GM10847 (cell line): ENCODE measurements around the gene NOC2L.

ENCODE experiments used
- POLR2A ChIP-seq: IDR thresholded peaks from 2 replicates; pipeline ENCODE4 v1.6.1; 2011; ENCODE audit not compliant: insufficient read length; ENCODE audit errors: extremely low read depth

Gene NOC2L

GRCh38 chr1:923991-924655 is 34.9 kb downstream of the NOC2L start:
- TF ChIP-seq POLR2A: no peak

GRCh38 chr1:923131-923990 is 35.7 kb downstream of the NOC2L start, which contains the start of gene SAMD11:
SAMD11 (plus strand) TSS chr1:923923; CDS start chr1:924432, 509 bp downstream.
- TF ChIP-seq POLR2A: no peak

- no peak for TF ChIP-seq POLR2A
Measured at GRCh38 chr1:921011-921837, 37.8 kb downstream of the NOC2L start.

DNA sequence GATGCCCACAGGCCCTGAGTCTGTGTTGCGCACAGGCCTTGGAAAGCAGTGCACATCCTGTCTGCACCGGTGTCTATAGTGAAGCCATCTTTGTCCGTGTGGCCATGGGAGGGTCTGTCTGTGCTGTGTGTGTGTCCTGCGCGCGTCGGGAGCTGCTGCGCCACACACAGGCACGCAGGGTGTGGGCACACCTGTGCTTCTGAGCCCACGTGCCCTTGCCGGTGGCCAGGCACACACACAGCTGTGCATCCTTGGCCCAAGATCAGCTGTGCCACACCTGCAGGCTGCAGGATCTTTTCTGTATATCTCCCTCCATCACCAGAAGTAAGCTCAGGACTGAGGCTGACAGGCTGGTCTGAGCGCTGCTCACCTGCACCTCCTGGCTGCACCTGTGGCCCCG is 38.5 kb downstream of the NOC2L start:
- TF ChIP-seq POLR2A: no peak

- no peak for TF ChIP-seq POLR2A
Measured at GRCh38 chr1:920010-920409, 39.0 kb downstream of the NOC2L start.

DNA sequence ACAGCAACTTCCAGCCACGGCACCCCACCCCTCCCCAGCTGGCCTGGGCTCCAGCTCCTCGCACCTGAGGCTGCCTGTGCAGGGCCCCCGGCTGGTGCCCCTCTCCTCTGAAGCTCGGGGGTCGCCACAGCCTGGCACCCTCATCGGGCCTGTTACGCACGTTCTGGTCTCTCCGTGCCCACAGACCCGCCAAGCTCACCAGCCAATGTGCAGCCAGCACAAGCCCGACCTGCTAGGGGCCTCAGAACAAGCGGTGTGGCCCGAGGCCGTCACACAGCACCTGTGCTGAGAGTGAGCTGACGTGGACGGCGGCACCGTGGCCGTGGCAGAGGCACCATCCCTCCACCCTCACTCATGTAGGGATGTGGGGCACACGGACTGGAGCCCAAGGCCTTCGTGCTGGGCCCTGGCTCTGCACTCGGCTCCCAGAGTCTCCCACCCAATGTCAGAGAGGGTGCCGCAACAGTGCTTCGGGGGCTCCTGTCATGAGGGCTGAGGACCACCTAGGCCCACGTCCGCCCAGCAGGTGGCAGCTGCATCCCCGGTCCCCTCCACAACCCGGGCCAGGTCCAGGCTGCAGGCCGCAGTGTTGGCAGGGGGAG is 39.7 kb downstream of the NOC2L start:
- no peak for TF ChIP-seq POLR2A

GRCh38 chr1:918843-919242 is 40.2 kb downstream of the NOC2L start:
- no peak for TF ChIP-seq POLR2A

DNA sequence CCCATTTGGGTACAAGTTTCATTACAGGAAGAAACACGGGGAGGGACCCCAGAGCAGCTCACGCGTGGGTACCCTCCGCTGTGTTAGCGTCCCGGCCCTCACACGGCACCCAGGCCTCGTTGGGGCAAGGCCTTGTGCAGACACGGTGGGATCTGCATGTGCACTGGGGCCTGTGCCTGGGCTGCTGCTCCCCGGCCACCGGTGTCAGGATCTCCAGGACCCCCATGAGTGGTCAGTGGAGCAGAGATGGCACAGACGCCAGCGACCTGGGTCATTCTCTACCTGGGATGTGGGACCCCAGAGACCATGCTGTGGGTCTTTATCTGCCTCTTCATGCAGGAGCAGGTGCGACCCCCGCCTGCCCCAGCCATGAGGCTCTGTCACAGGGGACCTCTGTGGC is 40.7 kb downstream of the NOC2L start:
- TF ChIP-seq POLR2A: no peak

DNA sequence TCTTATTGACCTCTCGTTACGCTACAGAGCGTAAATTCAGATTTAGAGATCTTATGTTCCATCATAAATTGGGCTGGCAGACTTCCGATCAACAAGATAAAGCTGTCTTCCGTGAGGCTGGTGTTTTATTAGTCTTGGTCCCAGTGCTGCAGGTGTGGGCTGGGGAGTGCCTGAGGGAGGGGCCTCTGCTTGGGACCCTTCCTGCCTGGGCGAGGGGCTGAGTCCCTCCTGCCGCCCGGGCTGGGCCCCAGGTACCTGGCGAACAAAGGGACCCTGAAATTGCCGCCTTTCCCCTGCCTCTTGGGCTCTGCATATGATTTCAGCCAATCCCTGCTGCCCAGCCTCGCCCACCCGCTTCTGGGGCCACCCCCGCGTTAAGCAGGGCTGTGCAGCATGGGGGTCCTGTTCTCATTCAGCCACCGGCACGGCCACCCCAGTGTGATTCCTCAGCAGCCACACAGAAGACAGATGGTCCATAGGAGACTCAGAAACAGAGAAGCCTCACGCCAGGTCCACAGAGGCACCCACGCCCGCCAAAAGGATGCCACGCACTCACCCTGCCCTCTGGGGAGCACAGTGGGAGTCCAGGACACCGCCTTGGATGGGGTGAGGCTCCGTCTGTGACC is 41.5 kb downstream of the NOC2L start:
- TF ChIP-seq POLR2A: no peak

- TF ChIP-seq POLR2A: no peak
Measured at GRCh38 chr1:917076-917459, 42.0 kb downstream of the NOC2L start.

- no peak for TF ChIP-seq POLR2A
Measured at GRCh38 chr1:916173-917075, 42.6 kb downstream of the NOC2L start.

DNA sequence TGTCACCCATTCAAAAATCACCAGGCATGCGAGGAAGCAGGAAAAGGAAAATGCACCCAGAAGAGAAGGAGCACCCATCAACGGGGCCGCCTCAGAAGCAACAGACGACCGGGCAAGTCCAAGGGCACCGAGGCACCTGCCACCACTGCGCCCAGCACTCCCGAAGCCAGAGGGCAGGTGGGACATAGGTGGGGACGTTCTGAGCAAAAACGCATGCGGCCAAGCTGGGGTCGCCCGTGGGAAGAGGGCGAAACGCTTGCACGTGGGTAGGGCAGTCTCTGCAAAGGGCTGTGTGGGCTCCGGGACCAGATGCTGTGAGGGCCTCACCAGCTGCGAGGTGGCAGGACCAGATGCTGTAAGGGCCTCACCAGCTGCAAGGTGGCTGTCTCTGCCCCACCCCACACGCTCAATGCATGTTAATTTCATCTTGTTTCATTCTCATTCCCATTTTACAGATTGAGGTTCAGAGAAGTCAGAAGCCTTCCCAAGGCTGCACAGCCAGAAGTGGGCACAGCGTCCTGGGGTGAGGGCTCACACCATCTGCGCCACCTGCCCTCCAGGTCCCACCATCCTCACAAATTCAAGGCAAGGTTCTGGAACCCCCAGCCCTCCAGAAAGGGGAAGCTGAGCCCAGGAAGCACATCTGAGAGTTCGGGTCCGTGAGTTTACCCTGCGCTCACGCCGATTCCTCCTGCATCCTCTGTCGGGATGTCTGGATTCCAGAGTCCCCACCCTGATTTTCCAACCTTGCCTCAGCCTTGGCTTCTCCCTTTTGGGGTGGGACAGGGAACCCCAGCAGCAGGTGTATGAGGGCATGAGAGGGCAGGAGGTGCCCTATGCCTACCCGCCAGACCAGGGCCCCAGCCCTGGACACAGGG is 43.5 kb downstream of the NOC2L start:
- no peak for TF ChIP-seq POLR2A

DNA sequence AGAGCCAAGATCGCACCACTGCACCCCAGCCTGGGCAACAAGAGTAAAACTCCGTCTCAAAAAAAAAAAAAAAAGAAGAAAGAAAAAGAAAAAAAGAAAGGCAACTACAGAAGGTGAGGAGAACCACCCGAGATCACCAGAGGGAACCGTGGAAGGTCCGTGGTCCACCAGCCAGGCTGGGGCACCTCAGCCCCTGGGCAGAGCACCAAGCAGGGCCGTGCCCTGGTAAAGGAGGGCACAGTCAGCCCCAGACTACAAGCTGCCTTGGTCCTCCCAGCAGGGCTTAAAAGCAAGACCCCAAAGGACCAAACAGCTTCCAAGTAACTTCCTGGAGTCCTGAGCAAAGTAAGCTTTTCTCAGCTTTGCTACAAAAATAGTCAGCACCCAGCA is 44.2 kb downstream of the NOC2L start:
- no peak for TF ChIP-seq POLR2A
